Measurements from ENCODE around the gene PRKCZ. TPM values are rescaled to one million over a fixed set of nuclear protein-coding genes. Genes with fewer than 3 reads are reported as not detected.

PRKCZ gene
- total RNA-seq, 1 donor from 2014 or later, result 2.3 TPM

- DNase-seq (ENCODE audit: extremely low read depth, low read depth, low spot score), result no peak
These were observed 165.1 kb downstream of the PRKCZ start for GRCh38 chr1:2215329-2215728.

- no peak for DNase-seq (ENCODE audit: extremely low read depth, low read depth, low spot score)
These were observed 165.9 kb downstream of the PRKCZ start for GRCh38 chr1:2215909-2216766.

GRCh38 chr1:2216767-2217058 is 166.5 kb downstream of the PRKCZ start:
- no peak for DNase-seq (ENCODE audit: extremely low read depth, low read depth, low spot score)

- no peak for DNase-seq (ENCODE audit: extremely low read depth, low read depth, low spot score)
These were observed 171.1 kb downstream of the PRKCZ start for GRCh38 chr1:2221271-2221670.

GRCh38 chr1:2224170-2224584 is 174.0 kb downstream of the PRKCZ start:
- DNase-seq (ENCODE audit: extremely low read depth, low read depth, low spot score), result no peak

GRCh38 chr1:2224631-2225428 is 174.6 kb downstream of the PRKCZ start:
- no peak for DNase-seq (ENCODE audit: extremely low read depth, low read depth, low spot score)

GRCh38 chr1:2226525-2227345 is 176.5 kb downstream of the PRKCZ start:
- no peak for DNase-seq (ENCODE audit: extremely low read depth, low read depth, low spot score)

GRCh38 chr1:2227346-2228156 is 177.3 kb downstream of the PRKCZ start:
- DNase-seq (ENCODE audit: extremely low read depth, low read depth, low spot score), result no peak

- no peak for DNase-seq (ENCODE audit: extremely low read depth, low read depth, low spot score)
These were observed 178.0 kb downstream of the PRKCZ start, which contains the start of gene SKI for GRCh38 chr1:2228157-2228594. SKI (plus strand) TSS chr1:2228319; CDS start chr1:2228767, 448 bp downstream.

GRCh38 chr1:2228694-2229036 is 178.5 kb downstream of the PRKCZ start:
- no peak for DNase-seq (ENCODE audit: extremely low read depth, low read depth, low spot score)

GRCh38 chr1:2229037-2229864 is 179.0 kb downstream of the PRKCZ start:
- no peak for DNase-seq (ENCODE audit: extremely low read depth, low read depth, low spot score)

GRCh38 chr1:2229911-2230731 is 179.9 kb downstream of the PRKCZ start:
- no peak for DNase-seq (ENCODE audit: extremely low read depth, low read depth, low spot score)

- DNase-seq (ENCODE audit: extremely low read depth, low read depth, low spot score), result no peak
These were observed 180.7 kb downstream of the PRKCZ start for GRCh38 chr1:2230781-2231531.

- DNase-seq (ENCODE audit: extremely low read depth, low read depth, low spot score), result no peak
These were observed 181.5 kb downstream of the PRKCZ start for GRCh38 chr1:2231532-2232254.

- no peak for DNase-seq (ENCODE audit: extremely low read depth, low read depth, low spot score)
These were observed 182.2 kb downstream of the PRKCZ start for GRCh38 chr1:2232255-2232915.

- no peak for DNase-seq (ENCODE audit: extremely low read depth, low read depth, low spot score)
These were observed 182.8 kb downstream of the PRKCZ start for GRCh38 chr1:2232916-2233438.

Measured in glomerular endothelial cell (primary cell).